ENCODE measurements around the gene SUN2. TPM values are rescaled to one million over a fixed set of nuclear protein-coding genes. Genes with fewer than 3 reads are reported as not detected.

The SUN2 gene
- total and polyA plus RNA-seq, 2 donors (not counting 1 experiment from before 2014, with no cell fraction given): 224 to 305 TPM

DNA sequence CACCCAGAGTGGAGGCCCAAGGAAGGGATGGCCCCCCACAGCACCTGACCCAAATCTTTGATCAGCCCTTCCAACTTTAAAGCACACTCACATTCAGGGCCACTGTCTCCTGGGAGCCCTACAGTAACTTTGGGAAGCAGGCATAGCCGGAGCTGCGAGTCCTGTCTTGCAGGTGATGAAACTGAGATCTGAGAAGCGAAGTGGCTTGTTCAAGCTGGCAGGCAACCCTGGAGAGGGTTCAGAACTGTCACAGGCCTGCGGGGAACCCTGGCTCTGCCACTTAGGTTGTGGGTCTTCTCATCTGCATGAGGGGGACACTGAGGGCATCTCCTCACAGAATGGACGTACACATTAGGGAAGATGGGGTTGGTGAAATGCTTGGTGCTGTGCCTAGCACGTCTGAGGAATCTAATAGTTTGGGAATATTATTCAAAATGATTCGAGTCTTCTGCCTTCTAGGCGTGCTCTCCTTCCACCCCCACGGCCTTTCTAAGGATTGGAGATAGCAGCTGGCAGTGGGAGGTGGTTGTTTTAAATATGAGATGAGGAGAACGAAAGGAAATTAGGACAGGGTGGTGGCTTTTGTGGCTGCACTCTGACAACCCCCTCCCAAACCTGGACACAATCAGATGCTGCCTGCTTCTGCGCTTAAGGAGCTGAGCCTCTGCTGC, 18.8 kb upstream of the SUN2 start:
- Histone ChIP-seq H3K27me3 (replicated peaks in 1 of 4; ENCODE audit: control extremely low read depth in 1 of 4, control insufficient read depth in 3 of 4, insufficient read depth in 4 of 4, low read length in 3 of 4) (no peaks in the 10 kb centered on the region), H3K9ac (ENCODE audit: low read length) (no peak overlapping the region), H3K4me1 (ENCODE audit: control insufficient read depth in 2 of 2, insufficient read depth in 2 of 2, low read length in 2 of 2) (no peaks in the 10 kb centered on the region), H3K79me2 (ENCODE audit: control insufficient read depth, insufficient read depth, low read length) (no peaks in the 10 kb centered on the region), H3K4me2 (replicated peaks; ENCODE audit: low read depth, low read length, poor library complexity, severe bottlenecking) (no peak overlapping the region), H2AFZ (ENCODE audit: insufficient read depth, low read depth, low read length, poor library complexity, severe bottlenecking) (no peak overlapping the region), H4K20me1 (ENCODE audit: control insufficient read depth, insufficient read depth, low read length, poor library complexity, severe bottlenecking) (no peaks in the 10 kb centered on the region), H3K27ac (ENCODE audit: low read length in 2 of 2) (no peak overlapping the region), H3K9me3 (ENCODE audit: control extremely low read depth in 1 of 3, control insufficient read depth in 2 of 3, insufficient read depth in 1 of 3, low read length in 2 of 3) (no peaks in the 10 kb centered on the region), H3K36me3 (replicated peaks in 1 of 2; ENCODE audit: control extremely low read depth in 1 of 2, control insufficient read depth in 1 of 2, extremely low read depth in 1 of 2, insufficient read depth in 2 of 2, low read length in 1 of 2) (peaks cover 0 to 6% of the 10 kb centered on the region in 2 experiments), H3K4me3 (ENCODE audit: control extremely low read depth in 1 of 5, extremely low read depth in 1 of 5, insufficient read depth in 1 of 5, low read depth in 2 of 5, low read length in 4 of 5) (no peak overlapping the region)
- H3K27me3 Mint-ChIP-seq: no peaks in the 10 kb centered on the region
- ChIA-PET POLR2A (no interaction called here), CTCF (interaction anchor here (1.3 kb wide), 1 partner anchor 8 kb away, joined by 3 read pairs; no protein-coding TSS in a partner anchor)
- no peak for TF ChIP-seq EZH2 (IDR thresholded peaks at IDR 0.05; ENCODE audit: borderline replicate concordance, insufficient read depth, low read depth, low read length, poor library complexity, severe bottlenecking)
- TF ChIP-seq, protein P1, sequence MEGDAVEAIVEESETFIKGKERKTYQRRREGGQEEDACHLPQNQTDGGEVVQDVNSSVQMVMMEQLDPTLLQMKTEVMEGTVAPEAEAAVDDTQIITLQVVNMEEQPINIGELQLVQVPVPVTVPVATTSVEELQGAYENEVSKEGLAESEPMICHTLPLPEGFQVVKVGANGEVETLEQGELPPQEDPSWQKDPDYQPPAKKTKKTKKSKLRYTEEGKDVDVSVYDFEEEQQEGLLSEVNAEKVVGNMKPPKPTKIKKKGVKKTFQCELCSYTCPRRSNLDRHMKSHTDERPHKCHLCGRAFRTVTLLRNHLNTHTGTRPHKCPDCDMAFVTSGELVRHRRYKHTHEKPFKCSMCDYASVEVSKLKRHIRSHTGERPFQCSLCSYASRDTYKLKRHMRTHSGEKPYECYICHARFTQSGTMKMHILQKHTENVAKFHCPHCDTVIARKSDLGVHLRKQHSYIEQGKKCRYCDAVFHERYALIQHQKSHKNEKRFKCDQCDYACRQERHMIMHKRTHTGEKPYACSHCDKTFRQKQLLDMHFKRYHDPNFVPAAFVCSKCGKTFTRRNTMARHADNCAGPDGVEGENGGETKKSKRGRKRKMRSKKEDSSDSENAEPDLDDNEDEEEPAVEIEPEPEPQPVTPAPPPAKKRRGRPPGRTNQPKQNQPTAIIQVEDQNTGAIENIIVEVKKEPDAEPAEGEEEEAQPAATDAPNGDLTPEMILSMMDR (IDR thresholded peaks at IDR 0.05): no peak
- no peak overlapping the region for H3K4me3 Mint-ChIP-seq
- H3K9me3 Mint-ChIP-seq (ENCODE audit: insufficient read depth): no peaks in the 10 kb centered on the region
- ATAC-seq (ENCODE audit: low read depth): no peak
- no peaks in the 10 kb centered on the region for H3K4me1 Mint-ChIP-seq
- WGBS (ENCODE audit: insufficient coverage): 80% methylated on average over 8 of the region's 11 CpGs
- DNase-seq: no peak
- H3K27ac Mint-ChIP-seq: no peak overlapping the region
- intact Hi-C loops (cut with micrococcal nuclease): no loop called here

GRCh38 chr22:38773363-38773946, 17.7 kb upstream of the SUN2 start:
- intact Hi-C loops (cut with micrococcal nuclease): no loop called here
- TF ChIP-seq, protein P1 (IDR thresholded peaks at IDR 0.05): no peak
- TF ChIP-seq EZH2 (IDR thresholded peaks at IDR 0.05; ENCODE audit: borderline replicate concordance, insufficient read depth, low read depth, low read length, poor library complexity, severe bottlenecking): no peak
- Histone ChIP-seq H3K4me2 (replicated peaks; ENCODE audit: low read depth, low read length, poor library complexity, severe bottlenecking) (no peak overlapping the region), H3K27ac (ENCODE audit: low read length in 2 of 2) (no peak overlapping the region), H3K4me1 (ENCODE audit: control insufficient read depth in 2 of 2, insufficient read depth in 2 of 2, low read length in 2 of 2) (no peaks in the 10 kb centered on the region), H3K9ac (ENCODE audit: low read length) (no peak overlapping the region), H4K20me1 (ENCODE audit: control insufficient read depth, insufficient read depth, low read length, poor library complexity, severe bottlenecking) (no peaks in the 10 kb centered on the region), H3K79me2 (ENCODE audit: control insufficient read depth, insufficient read depth, low read length) (no peaks in the 10 kb centered on the region), H3K36me3 (replicated peaks in 1 of 2; ENCODE audit: control extremely low read depth in 1 of 2, control insufficient read depth in 1 of 2, extremely low read depth in 1 of 2, insufficient read depth in 2 of 2, low read length in 1 of 2) (no peaks in the 10 kb centered on the region), H3K4me3 (ENCODE audit: control extremely low read depth in 1 of 5, extremely low read depth in 1 of 5, insufficient read depth in 1 of 5, low read depth in 2 of 5, low read length in 4 of 5) (no peak overlapping the region), H3K27me3 (replicated peaks in 1 of 4; ENCODE audit: control extremely low read depth in 1 of 4, control insufficient read depth in 3 of 4, insufficient read depth in 4 of 4, low read length in 3 of 4) (no peaks in the 10 kb centered on the region), H3K9me3 (ENCODE audit: control extremely low read depth in 1 of 3, control insufficient read depth in 2 of 3, insufficient read depth in 1 of 3, low read length in 2 of 3) (no peaks in the 10 kb centered on the region), H2AFZ (ENCODE audit: insufficient read depth, low read depth, low read length, poor library complexity, severe bottlenecking) (no peak overlapping the region)
- H3K27ac Mint-ChIP-seq: no peak overlapping the region
- 93% methylated on average over 4 of the region's 4 CpGs for WGBS (ENCODE audit: insufficient coverage)
- ChIA-PET POLR2A (no interaction called here), CTCF (interaction anchor here (0.7 kb wide), 1 partner anchor 68 kb away, joined by 3 read pairs; no protein-coding TSS in a partner anchor)
- no peaks in the 10 kb centered on the region for H3K27me3 Mint-ChIP-seq
- DNase-seq: no peak
- H3K4me1 Mint-ChIP-seq: peaks cover 2% of the 10 kb centered on the region
- H3K4me3 Mint-ChIP-seq: no peak overlapping the region
- ATAC-seq (ENCODE audit: low read depth): no peak
- H3K9me3 Mint-ChIP-seq (ENCODE audit: insufficient read depth): no peaks in the 10 kb centered on the region

Data from B cell (primary cell).